ENCODE data around the gene SIX1.

SIX1 gene

GRCh38 chr14:60656686-60657455 is 7.6 kb upstream of the SIX1 start (continued):
- no peak for TF ChIP-seq CREB5 (CRISPR knock-in tag; IDR thresholded peaks at IDR 0.05; ENCODE audit: low read depth)
- no peak for TF ChIP-seq ZFP3 (CRISPR knock-in tag; IDR thresholded peaks at IDR 0.05)
- no peak for TF ChIP-seq ZC3H10 (CRISPR knock-in tag; IDR thresholded peaks at IDR 0.05)
- TF ChIP-seq TCF4 (CRISPR knock-in tag; IDR thresholded peaks at IDR 0.05; ENCODE audit: borderline replicate concordance) = no peak
- no peak for TF ChIP-seq ISL1 (CRISPR knock-in tag; IDR thresholded peaks at IDR 0.05)
- no peak for TF ChIP-seq ZNF70 (CRISPR knock-in tag; IDR thresholded peaks at IDR 0.05)
- no peak for TF ChIP-seq ZFP30 (CRISPR knock-in tag; IDR thresholded peaks at IDR 0.05)
- TF ChIP-seq BACH2 (CRISPR knock-in tag; IDR thresholded peaks at IDR 0.05; ENCODE audit: borderline replicate concordance) = no peak
- TF ChIP-seq ZNF8 (CRISPR knock-in tag; IDR thresholded peaks at IDR 0.05) = no peak

- TF ChIP-seq ZNF70 (CRISPR knock-in tag; IDR thresholded peaks at IDR 0.05) (no peak), CREB5 (CRISPR knock-in tag; IDR thresholded peaks at IDR 0.05; ENCODE audit: low read depth) (no peak), ZC3H10 (CRISPR knock-in tag; IDR thresholded peaks at IDR 0.05) (no peak), ARNTL (CRISPR knock-in tag; IDR thresholded peaks at IDR 0.05; ENCODE audit: borderline replicate concordance, low read depth) (no peak), OSR1 (CRISPR knock-in tag; IDR thresholded peaks at IDR 0.05) (no peak), SNAI2 (CRISPR knock-in tag; IDR thresholded peaks at IDR 0.05) (no peak), ZFP3 (CRISPR knock-in tag; IDR thresholded peaks at IDR 0.05) (no peak), CSDC2 (CRISPR knock-in tag; IDR thresholded peaks at IDR 0.05) (no peak), CSRNP3 (CRISPR knock-in tag; IDR thresholded peaks at IDR 0.05) (no peak), ZFP30 (CRISPR knock-in tag; IDR thresholded peaks at IDR 0.05) (no peak), TSHZ2 (CRISPR knock-in tag; IDR thresholded peaks at IDR 0.05) (no peak), BACH2 (CRISPR knock-in tag; IDR thresholded peaks at IDR 0.05; ENCODE audit: borderline replicate concordance) (no peak), ZNF8 (CRISPR knock-in tag; IDR thresholded peaks at IDR 0.05) (no peak), TOX (CRISPR knock-in tag; IDR thresholded peaks at IDR 0.05; ENCODE audit: borderline replicate concordance) (no peak)
- ATAC-seq = no peak
These were observed 6.8 kb upstream of the SIX1 start for GRCh38 chr14:60655898-60656685.

DNA sequence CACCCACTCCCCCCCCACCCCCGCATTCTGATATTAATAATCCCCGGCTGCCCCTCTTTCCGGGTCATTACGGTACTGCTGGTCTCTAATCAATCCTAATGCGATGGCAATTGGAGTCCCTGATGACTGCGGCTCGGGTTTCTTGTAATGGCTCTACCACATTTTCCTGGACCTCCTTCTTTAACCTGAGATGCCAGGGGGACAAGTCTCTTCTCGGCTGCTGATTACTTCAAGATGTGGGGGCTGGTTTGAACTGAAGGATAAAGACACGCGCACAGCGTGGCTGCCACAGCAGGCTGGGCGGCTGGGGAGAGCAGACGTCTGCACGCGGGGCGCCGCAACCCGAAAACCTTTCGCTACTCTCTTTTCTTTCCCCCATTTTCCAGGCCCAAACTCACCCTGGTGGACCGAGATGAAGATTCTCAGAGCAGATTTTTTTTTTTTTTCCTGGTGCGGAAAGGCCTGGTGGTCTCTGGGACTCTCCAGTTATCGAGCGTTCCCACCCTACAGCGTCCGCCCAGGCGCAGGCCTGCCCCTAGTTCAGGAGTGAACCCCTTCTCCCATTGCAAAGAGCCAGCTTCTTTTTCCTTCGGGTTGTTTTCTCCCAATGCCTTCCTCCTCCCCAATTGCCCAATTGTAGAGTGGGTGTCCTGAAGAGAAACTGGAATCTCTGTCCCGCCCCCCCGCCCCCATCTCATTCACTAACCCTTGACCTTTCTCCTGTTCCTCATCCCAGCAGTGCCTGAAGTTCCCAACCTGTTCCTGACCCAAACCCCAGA is 6.0 kb upstream of the SIX1 start:
- ATAC-seq = peak; percentile 11

More for the DNA sequence above, 6.0 kb upstream of the SIX1 start:
- TF ChIP-seq ISL1 (CRISPR knock-in tag; IDR thresholded peaks at IDR 0.05) = no peak
- TF ChIP-seq ZFP3 (CRISPR knock-in tag; IDR thresholded peaks at IDR 0.05) = no peak
- TF ChIP-seq GLIS3 (CRISPR knock-in tag; IDR thresholded peaks at IDR 0.05) = no peak
- no peak for TF ChIP-seq SNAI2 (CRISPR knock-in tag; IDR thresholded peaks at IDR 0.05)
- no peak for TF ChIP-seq ZNF565 (CRISPR knock-in tag; conservative IDR thresholded peaks at IDR 0.05; ENCODE audit: low read depth)
- no peak for TF ChIP-seq TSHZ2 (CRISPR knock-in tag; IDR thresholded peaks at IDR 0.05)
- no peak for TF ChIP-seq ZFP30 (CRISPR knock-in tag; IDR thresholded peaks at IDR 0.05)
- TF ChIP-seq, protein P1, sequence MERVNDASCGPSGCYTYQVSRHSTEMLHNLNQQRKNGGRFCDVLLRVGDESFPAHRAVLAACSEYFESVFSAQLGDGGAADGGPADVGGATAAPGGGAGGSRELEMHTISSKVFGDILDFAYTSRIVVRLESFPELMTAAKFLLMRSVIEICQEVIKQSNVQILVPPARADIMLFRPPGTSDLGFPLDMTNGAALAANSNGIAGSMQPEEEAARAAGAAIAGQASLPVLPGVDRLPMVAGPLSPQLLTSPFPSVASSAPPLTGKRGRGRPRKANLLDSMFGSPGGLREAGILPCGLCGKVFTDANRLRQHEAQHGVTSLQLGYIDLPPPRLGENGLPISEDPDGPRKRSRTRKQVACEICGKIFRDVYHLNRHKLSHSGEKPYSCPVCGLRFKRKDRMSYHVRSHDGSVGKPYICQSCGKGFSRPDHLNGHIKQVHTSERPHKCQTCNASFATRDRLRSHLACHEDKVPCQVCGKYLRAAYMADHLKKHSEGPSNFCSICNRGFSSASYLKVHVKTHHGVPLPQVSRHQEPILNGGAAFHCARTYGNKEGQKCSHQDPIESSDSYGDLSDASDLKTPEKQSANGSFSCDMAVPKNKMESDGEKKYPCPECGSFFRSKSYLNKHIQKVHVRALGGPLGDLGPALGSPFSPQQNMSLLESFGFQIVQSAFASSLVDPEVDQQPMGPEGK (CRISPR knock-in tag; IDR thresholded peaks at IDR 0.05; ENCODE audit: borderline replicate concordance) = no peak
- no peak for TF ChIP-seq TOX (CRISPR knock-in tag; IDR thresholded peaks at IDR 0.05; ENCODE audit: borderline replicate concordance)

Measured in SK-N-SH treated with all-trans-retinoic acid at 6 μM for 48 hours (cell line).